HCT116 (cell line): ENCODE measurements around the gene TEKTIP1. TPM values are rescaled to one million over a fixed set of nuclear protein-coding genes. Genes with fewer than 3 reads are reported as not detected.

Source experiments
- CBX3 ChIP-seq: IDR thresholded peaks from 2 replicates; pipeline ENCODE4 v1.6.1; 2012; ENCODE audit warnings: low read depth
- EZH2 ChIP-seq: fragments of 200-600 bp; sonication (generic); IDR thresholded peaks from 2 replicates; pipeline ENCODE4 v1.6.1; 2017; ENCODE audit warnings: antibody characterized with exemption, mixed run types
- EZH2phosphoT487 ChIP-seq: fragments of 200-600 bp; IDR thresholded peaks from 2 replicates; pipeline ENCODE4 v1.6.1; 2018; ENCODE audit warnings: antibody characterized with exemption, borderline replicate concordance
- FOSL1 ChIP-seq: IDR thresholded peaks from 2 replicates; pipeline ENCODE4 v1.6.1; 2012; ENCODE audit warnings: low read depth
- POLR2AphosphoS5 ChIP-seq: IDR thresholded peaks from 2 replicates; pipeline ENCODE4 v1.6.1; 2011; ENCODE audit warnings: mild to moderate bottlenecking, low read depth, low read length, moderate library complexity
- RAD21 ChIP-seq: IDR thresholded peaks from 2 replicates; pipeline ENCODE4 v1.6.1; 2012; ENCODE audit warnings: low read depth, mild to moderate bottlenecking
- ZBTB33 ChIP-seq: IDR thresholded peaks from 2 replicates; pipeline ENCODE4 v1.6.1; 2011; ENCODE audit warnings: mild to moderate bottlenecking, low read length, moderate library complexity; ENCODE audit not compliant: insufficient replicate concordance; ENCODE audit errors: extremely low read depth
- ZNF274 ChIP-seq: fragments of 200-500 bp; sonication (Bioruptor generic); IDR thresholded peaks from 2 replicates; pipeline ENCODE4 v1.6.1; 2014; ENCODE audit warnings: mild to moderate bottlenecking, low read depth, low read length, inconsistent platforms
- total RNA-seq: library from RNA; stranded (reverse); gene quantifications from one replicate; pipeline ENCODE4 v1.2.1, GENCODE V29; 2021; ENCODE audit not compliant: unreplicated experiment
- TF ChIP-seq, protein P1 (sequence below): IDR thresholded peaks from 2 replicates; pipeline ENCODE4 v1.6.1; 2012; ENCODE audit warnings: low read depth

Gene TEKTIP1
- total RNA-seq, 1 experiment from 2014 or later: 1.2 TPM

DNA sequence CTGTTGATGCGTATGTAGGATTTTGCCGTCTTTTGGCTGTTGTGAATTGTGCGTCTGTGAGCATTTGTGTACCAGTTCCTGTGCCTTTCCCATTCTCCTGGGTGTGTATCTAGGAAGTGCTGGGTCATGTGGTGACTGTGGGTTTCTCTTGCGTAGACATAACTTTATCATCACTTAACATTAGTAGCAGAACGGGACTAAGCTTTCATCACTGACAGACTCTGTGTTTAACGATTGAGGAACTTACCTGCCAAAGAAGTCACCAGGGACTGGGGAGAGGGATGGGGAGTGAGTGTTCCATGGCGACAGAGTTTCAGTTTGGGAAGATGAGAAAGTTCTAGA, 17.9 kb upstream of the TEKTIP1 start (continued):
- TF ChIP-seq, protein P1, sequence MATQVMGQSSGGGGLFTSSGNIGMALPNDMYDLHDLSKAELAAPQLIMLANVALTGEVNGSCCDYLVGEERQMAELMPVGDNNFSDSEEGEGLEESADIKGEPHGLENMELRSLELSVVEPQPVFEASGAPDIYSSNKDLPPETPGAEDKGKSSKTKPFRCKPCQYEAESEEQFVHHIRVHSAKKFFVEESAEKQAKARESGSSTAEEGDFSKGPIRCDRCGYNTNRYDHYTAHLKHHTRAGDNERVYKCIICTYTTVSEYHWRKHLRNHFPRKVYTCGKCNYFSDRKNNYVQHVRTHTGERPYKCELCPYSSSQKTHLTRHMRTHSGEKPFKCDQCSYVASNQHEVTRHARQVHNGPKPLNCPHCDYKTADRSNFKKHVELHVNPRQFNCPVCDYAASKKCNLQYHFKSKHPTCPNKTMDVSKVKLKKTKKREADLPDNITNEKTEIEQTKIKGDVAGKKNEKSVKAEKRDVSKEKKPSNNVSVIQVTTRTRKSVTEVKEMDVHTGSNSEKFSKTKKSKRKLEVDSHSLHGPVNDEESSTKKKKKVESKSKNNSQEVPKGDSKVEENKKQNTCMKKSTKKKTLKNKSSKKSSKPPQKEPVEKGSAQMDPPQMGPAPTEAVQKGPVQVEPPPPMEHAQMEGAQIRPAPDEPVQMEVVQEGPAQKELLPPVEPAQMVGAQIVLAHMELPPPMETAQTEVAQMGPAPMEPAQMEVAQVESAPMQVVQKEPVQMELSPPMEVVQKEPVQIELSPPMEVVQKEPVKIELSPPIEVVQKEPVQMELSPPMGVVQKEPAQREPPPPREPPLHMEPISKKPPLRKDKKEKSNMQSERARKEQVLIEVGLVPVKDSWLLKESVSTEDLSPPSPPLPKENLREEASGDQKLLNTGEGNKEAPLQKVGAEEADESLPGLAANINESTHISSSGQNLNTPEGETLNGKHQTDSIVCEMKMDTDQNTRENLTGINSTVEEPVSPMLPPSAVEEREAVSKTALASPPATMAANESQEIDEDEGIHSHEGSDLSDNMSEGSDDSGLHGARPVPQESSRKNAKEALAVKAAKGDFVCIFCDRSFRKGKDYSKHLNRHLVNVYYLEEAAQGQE: no peak
- TF ChIP-seq ZNF274 (no peak), EZH2phosphoT487 (no peak), ZBTB33 (no peak), POLR2AphosphoS5 (no peak), RAD21 (no peak), FOSL1 (no peak), EZH2 (no peak), CBX3 (no peak)
